GM21526 (cell line): ENCODE measurements around the gene SMIM11.
A peak's percentile ranks its signal among the peaks of the same experiment; 100 is the strongest.
"Not testable (repeated sequence)": the region's sequence is repeated elsewhere in the genome, so short reads cannot be mapped to it uniquely, and the experiment has no call there.

ENCODE experiments used
- ATAC-seq: cut with Tn5 transposase; IDR thresholded peaks from one replicate; pipeline ENCODE4 v1.9.1; 2021; ENCODE audit warnings: moderate library complexity; ENCODE audit not compliant: unreplicated experiment, low FRiP score

SMIM11 gene

GRCh38 chr21:34353182-34353581 lies 22.1 kb upstream of the SMIM11 start:
- ATAC-seq: no peak

- ATAC-seq: no peak
Measured at GRCh38 chr21:34354836-34355235, 20.5 kb upstream of the SMIM11 start.

GRCh38 chr21:34355570-34355969 lies 19.7 kb upstream of the SMIM11 start:
- ATAC-seq: no peak

DNA sequence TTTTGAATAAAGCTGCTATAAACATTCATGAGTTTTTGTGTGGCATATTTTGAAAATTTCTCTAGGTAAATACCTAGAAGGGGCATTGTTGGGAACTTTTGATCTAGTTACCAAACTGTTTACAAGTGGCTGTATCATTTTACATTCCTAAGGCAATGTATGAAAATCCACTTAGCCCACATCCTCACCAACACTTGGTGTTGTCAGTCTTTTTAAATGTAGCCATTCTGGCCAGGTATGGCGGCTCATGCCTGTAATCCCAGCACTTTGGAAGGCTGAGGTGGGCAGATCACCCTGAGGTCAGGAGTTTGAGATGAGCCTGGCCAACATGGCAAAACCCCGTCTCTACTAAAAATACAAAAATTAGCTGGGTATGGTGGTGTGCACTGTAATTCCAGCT lies 17.4 kb upstream of the SMIM11 start:
- no peak for ATAC-seq

- ATAC-seq: no peak
Measured at GRCh38 chr21:34358866-34359265, 16.4 kb upstream of the SMIM11 start.

DNA sequence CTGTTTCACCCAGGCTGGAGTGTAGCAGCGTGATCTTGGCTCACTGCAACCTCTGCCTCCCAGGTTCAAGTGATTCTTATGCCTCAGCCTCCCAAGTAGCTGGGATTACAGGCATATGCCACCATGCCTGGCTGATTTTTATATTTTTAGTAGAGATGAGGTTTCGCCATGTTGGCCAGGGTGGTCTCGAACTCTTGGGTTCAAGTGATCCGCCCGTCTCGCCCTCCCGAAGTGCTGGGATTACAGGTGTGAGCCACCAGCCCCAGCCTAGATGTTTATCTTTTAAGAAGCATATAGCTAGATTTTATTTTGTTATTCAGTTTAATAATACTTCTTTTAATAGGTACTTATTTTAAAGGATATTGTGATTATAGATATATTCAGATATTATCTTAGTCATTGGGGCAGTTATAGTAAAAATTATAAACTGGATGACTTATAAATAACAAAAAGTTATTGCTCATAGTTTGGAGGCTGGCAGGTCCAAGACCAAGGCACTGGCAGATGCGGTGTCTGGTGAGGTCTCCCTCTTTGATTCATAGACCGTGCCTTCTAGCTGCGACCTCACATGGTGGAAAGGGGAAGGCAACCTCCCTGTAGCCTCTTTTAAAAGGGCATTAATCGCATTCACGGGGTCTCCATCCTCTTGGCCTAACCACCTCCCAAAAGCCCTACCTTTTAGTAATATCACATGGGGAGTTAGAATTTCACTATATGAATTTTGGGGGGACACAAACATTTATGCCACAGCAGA lies 14.6 kb upstream of the SMIM11 start:
- no peak for ATAC-seq

GRCh38 chr21:34362136-34362444 lies 13.2 kb upstream of the SMIM11 start:
- no peak for ATAC-seq

DNA sequence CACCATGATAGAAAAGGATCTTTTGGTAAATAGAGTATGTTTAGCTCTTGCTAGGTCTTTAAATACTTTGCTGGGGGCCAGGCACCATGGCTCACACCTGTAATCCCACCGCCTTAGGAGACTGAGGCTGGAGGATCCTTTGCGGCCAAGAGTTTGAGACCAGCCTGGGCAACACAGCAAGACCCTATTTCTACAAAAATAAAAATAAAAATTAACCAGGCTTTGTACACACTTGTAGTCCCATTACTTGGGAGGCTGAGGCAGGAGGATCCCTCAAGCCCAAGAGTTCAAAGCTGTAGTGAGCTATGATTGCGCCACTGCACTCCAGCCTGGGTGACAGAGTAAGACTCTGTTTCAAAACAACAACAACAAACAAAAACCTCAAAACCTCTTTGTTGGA lies 12.6 kb upstream of the SMIM11 start:
- ATAC-seq: no peak

- no peak for ATAC-seq
Measured at GRCh38 chr21:34363733-34364132, 11.6 kb upstream of the SMIM11 start, which contains the start of gene KCNE2. Gene KCNE2 (plus strand): TSS chr21:34364006. CDS start chr21:34370479, 6,473 bp downstream.

DNA sequence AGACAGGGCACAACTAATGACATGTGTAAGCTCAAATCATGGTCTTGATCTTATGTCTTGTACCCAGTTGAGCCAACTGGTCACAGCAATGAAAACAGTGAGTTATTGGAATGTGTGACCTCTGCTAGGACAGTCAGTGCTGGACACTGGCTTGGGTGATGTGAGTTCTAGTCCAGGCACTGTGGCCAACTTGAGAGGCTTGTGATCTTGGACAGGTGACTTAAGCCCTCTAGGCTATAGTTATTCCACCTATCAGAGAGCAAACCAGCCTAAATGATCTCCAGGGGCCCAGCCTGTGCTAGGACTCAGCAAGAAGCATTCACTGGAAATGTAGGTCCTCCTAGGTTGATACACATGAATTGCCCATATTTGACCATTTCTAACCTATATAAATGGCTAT lies 10.4 kb upstream of the SMIM11 start:
- ATAC-seq: no peak

DNA sequence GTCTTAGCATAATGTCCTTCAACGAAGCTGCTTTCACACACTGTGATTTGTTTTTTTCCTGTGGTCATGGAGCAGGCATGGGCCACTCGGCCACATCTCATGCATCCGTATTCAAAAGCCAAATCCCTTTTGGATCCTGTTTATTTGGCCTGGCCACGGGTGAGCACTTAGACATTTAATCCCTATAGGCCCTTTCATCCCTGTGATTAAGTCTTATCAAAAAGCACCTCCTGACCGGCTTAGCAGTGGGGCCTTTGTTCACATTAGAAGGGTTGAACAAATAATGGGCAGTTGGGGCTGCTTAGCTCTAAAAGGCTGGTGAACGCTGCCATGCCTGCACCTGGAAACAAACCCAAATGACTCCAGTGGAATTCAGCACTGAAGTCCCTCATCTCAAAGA lies 9.5 kb upstream of the SMIM11 start:
- no peak for ATAC-seq

GRCh38 chr21:34367320-34367935 lies 7.9 kb upstream of the SMIM11 start:
- no peak for ATAC-seq

- no peak for ATAC-seq
Measured at GRCh38 chr21:34369741-34370140, 5.6 kb upstream of the SMIM11 start.

- no peak for ATAC-seq
Measured at GRCh38 chr21:34372321-34372720, 3.0 kb upstream of the SMIM11 start.

GRCh38 chr21:34374462-34374861 lies 845 bp upstream of the SMIM11 start:
- not testable (repeated sequence) for ATAC-seq

GRCh38 chr21:34375619-34375972 lies 289 bp downstream of the SMIM11 start:
- ATAC-seq: peak; percentile 50

DNA sequence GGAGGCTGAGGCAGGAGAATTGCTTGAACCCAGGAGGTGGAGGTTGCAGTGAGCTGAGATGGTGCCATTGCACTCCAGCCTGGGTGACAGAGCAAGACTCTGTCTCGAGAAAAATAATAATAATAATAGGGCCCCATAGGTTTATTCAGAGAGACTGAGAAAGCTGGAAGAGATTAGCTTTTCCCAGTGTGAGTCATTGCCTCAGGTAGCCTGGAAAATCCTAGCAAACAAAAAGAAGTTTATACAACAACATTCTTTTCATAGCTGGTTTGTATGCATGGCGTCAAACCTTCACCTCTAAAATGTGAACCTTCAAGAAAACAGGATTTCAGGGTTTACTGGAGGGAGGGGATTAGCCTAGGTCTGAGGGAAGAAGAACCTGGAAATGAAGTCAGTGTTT lies 7.8 kb downstream of the SMIM11 start:
- ATAC-seq: not testable (repeated sequence)

GRCh38 chr21:34383724-34384415 lies 8.6 kb downstream of the SMIM11 start:
- ATAC-seq: peak; percentile 81

DNA sequence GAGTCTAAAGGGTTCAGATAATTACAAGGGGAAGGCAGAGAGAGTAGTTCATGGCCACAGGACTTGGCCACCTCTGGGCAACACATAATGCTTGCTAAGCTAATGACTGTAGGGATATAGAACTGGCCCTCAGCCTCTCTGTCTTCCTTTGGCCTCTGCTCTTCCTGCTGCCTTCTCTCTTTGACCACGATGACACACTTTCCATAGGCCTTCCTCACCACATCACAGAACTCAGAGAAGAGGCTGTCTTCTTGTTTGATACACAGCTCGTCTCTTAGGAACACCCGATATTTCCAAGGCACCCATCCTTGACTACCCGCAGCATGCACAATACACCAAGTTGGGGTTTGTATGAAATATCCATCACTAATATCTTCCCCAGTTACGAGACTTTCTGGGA lies 25.2 kb downstream of the SMIM11 start:
- not testable (repeated sequence) for ATAC-seq

DNA sequence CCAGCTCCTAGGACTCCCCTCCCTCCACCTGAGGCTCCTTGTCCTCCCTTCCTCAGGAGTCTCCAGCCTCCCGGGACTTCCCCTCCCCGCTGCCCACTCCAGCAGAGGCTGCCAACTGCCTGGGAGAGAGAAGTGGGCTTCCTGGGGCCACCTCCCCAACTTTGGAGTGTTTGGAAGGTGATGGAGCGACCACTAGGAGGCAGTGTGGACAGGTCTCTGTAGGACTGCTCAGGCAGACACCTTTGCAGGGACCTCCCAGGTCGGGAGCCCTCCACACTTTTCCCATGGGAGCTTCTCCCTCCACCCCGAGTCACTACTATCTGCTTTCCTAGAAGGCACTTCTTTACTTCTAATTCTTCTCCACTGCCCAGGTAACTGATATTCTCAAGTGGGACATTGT lies 29.4 kb downstream of the SMIM11 start:
- not testable (repeated sequence) for ATAC-seq

GRCh38 chr21:34405686-34406085 lies 30.4 kb downstream of the SMIM11 start:
- ATAC-seq: not testable (repeated sequence)

DNA sequence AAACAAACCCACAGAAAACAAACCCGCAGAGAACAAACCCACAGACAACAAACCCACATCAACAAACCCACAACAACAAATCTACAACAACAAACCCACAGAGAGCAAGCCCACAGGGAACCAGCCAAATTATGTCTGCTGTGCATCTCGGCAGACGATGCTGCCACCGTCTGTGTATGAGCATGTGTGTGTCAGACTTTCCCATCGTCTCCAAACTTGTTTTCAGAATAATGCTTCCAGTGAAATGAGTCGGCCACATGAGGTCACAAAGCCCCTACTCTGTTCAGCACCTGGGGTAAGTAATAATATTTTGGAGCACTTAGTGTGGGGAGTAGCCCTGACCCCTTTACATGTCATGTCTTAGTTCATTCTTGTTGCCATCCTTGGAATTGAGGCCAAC lies 30.8 kb downstream of the SMIM11 start:
- ATAC-seq: not testable (repeated sequence)
